ENCODE measurements around the gene ABCA9.

DNA sequence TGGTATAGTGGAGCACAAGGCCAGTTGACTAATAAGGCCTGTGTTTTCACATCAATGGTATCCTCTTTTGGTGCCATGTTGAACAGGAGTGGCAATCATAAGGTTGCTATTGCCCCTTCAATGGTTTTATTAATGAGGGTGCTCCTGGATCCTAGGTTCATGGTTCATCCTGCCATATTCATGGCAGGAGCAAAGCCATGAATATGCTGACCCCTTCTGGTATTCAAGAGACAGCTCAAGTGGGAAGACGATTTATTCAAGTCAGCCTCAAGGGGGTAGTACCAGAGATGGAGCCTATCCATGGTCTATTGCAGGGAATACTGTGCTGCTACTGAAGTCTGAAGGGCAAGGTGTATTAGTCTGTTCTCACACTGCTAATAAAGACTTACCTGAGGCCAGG is 2.6 kb downstream of the ABCA9 start:
- TF ChIP-seq CEBPB (tag; IDR thresholded peaks at IDR 0.05), result no peak
- TF ChIP-seq, protein P1, sequence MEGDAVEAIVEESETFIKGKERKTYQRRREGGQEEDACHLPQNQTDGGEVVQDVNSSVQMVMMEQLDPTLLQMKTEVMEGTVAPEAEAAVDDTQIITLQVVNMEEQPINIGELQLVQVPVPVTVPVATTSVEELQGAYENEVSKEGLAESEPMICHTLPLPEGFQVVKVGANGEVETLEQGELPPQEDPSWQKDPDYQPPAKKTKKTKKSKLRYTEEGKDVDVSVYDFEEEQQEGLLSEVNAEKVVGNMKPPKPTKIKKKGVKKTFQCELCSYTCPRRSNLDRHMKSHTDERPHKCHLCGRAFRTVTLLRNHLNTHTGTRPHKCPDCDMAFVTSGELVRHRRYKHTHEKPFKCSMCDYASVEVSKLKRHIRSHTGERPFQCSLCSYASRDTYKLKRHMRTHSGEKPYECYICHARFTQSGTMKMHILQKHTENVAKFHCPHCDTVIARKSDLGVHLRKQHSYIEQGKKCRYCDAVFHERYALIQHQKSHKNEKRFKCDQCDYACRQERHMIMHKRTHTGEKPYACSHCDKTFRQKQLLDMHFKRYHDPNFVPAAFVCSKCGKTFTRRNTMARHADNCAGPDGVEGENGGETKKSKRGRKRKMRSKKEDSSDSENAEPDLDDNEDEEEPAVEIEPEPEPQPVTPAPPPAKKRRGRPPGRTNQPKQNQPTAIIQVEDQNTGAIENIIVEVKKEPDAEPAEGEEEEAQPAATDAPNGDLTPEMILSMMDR (IDR thresholded peaks at IDR 0.05 in 2 of 3, conservative IDR thresholded peaks at IDR 0.05 in 1 of 3; ENCODE audit: insufficient read depth in 2 of 3, low read depth in 1 of 3, low read length in 3 of 3), result peak; percentile 61 to 98 (median 97)
- no peak for TF ChIP-seq FUS (optimal IDR thresholded peaks at IDR 0.05; ENCODE audit: low read depth, low read length)
- TF ChIP-seq TCF3 (CRISPR knock-in tag; IDR thresholded peaks at IDR 0.05), result no peak
- TF ChIP-seq RNF2 (IDR thresholded peaks at IDR 0.05), result no peak
